ENCODE data around the gene TCF7L2.

Gene TCF7L2

DNA sequence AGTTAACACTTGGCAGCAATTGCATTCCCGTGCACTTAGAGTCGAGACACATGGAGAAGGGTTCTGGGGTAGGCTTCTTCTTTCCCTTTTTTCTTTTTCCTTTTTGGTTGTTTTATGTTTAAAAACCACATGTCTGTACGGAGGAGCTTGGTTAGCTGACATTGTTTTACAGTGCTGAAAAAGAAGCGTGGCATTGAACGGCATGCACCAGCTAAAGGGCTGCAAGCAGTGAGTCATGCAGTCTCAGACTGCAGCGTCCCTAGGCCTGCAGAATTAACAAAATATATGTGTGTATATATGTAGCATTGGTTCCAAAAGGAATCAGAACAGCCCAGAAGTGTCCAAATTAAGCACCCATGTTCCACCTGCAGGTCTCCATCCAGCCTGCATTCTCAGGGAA lies 211.0 kb downstream of the TCF7L2 start:
- no peak for DNase-seq

DNA sequence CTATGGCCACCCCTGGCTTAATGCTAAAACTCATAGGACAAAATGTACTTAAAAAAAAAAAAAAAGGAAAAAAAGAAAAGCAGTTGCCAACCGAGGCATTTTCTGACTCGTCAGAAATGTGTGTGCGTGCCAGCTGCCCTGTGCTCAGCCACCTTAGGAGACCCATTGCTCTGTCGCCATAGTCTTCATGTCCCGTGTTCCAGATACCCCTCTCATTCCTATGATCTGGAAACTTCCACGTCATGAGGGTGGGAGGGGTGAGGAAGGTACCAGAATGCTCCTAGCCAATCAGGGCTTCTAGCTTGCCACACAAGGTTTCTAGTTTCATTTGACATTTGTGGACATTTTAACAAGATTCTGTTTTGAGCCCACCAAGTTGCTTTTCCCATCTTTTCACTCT lies 212.9 kb downstream of the TCF7L2 start:
- no peak for DNase-seq

DNA sequence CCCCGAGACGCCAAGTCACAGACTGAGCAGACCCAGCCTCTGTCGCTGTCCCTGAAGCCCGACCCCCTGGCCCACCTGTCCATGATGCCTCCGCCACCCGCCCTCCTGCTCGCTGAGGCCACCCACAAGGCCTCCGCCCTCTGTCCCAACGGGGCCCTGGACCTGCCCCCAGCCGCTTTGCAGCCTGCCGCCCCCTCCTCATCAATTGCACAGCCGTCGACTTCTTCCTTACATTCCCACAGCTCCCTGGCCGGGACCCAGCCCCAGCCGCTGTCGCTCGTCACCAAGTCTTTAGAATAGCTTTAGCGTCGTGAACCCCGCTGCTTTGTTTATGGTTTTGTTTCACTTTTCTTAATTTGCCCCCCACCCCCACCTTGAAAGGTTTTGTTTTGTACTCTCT lies 215.6 kb downstream of the TCF7L2 start:
- DNase-seq = no peak

DNA sequence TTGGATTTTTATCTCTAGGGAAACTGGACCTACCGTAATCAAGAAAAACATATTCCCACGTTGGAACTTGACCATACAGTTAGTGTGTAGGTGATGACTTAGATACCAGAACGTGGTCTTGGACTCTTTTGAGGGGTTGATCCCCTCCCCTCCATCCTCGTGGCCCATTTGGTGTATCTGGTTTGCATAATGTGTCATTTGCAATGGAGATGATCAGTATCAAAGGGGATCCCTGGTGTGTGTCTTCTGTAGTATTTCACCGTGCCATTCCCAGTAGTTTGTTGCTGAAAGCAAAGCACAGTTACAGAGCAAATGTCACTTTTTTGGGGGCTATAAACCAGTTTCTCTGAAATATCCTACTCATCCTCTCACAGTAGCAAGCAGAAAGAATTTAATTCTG lies 217.7 kb downstream of the TCF7L2 start:
- no peak for DNase-seq

DNA sequence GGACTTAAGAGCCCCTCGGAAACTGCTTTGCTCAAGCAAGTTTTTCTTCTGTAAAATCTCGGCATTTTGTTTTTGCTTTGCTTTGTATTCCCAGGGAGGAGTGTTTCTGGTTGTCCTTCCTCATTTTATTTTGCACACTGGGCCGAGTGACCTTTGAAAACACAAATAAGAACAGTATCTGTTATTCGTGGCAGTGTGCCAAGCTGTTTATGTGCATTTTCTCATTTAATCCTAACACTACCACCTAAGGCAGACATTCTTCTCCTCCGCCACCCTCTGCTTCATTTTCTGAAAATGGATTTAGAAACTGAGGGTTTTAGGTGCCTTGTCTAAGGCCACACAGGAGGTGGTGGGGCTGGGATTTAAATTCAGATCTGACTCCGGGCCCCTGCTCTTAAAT lies 218.5 kb downstream of the TCF7L2 start:
- DNase-seq = no peak

DNA sequence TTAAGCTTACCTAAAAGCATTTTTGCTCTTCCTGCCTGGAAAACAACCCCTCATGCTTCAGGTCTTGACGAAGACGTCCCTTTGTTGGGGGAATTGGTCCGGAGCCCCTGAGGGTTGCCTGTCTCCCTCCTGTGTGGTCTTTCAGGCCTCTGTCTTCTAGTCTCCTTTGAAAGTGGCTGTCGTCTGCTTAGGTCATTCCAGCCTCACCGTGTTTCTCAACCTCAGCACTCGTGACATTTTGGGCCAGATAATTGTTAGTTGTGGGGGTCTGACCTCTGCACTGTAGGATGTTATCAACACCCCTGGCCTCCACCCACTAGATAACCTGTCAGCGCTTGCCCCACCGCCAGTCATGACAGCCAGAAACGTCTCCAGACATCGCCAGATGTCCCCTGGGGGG lies 219.1 kb downstream of the TCF7L2 start:
- DNase-seq = no peak

DNA sequence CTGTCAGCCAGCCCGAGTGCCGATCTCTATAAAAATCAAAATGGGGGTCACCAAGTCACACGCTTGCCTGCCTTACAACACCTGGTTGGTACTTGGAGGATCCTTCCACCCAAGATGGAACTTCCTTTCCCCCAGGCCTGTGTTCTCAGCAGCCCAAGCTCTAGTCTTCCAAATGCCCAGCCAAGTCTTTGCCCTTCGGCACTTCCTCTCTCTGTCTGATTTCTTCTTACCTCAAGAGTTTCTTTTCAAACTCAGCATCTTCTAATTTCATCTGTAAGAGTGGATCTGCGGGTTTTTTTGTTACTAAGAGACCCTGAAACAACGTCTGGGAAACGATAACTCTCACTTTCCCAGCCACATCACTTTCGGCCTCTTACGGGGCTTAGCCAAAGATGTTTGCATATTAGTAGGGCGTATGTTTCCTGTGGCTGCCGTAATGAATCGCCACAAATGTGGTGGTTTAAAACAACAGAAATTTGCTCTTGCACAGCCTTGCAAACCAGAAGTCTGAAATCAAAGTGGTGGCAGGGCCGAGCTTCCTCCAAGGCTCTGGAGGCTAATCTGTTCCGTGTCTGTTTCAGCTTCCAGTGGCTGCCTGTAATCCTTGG lies 219.9 kb downstream of the TCF7L2 start:
- peak; percentile 21 for DNase-seq

DNA sequence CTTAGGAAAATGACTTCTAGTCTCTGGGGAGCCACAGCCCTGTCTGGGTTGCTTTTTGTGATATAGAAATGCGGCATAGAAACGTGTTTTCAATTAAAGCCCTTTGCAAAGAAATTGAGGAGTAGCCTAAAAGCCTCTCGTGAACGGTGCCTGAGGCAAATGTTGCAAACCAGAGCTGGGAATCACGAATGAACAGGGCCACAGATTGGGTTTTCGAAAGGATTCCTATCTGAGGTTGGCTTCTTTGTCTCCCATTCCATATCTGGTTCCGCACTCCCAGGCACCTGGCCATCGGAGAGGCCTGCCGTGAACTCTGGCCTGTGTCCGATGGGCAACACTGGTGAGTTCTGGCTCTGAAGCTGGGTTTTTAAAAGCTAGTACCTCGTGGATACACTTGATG lies 221.6 kb downstream of the TCF7L2 start:
- DNase-seq = no peak

DNA sequence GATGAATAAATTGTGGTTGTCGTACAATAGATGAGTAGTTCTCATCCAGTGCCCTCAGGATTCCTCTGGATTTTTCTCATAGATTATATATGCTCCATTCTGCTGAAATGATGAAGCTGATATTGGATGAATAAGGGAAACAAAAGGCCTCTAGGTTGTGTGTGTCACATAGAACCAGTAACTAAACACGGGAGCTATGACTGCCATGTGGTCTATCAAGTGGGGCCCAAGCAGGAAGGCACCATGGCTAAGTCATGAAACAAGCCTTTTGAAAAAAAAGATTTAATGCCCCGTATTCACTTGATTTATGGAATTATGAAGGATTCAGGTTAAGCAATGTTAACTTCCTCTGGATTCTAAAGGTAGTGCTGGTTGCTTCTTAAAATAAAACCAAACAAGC lies 225.1 kb downstream of the TCF7L2 start:
- no peak for DNase-seq

DNA sequence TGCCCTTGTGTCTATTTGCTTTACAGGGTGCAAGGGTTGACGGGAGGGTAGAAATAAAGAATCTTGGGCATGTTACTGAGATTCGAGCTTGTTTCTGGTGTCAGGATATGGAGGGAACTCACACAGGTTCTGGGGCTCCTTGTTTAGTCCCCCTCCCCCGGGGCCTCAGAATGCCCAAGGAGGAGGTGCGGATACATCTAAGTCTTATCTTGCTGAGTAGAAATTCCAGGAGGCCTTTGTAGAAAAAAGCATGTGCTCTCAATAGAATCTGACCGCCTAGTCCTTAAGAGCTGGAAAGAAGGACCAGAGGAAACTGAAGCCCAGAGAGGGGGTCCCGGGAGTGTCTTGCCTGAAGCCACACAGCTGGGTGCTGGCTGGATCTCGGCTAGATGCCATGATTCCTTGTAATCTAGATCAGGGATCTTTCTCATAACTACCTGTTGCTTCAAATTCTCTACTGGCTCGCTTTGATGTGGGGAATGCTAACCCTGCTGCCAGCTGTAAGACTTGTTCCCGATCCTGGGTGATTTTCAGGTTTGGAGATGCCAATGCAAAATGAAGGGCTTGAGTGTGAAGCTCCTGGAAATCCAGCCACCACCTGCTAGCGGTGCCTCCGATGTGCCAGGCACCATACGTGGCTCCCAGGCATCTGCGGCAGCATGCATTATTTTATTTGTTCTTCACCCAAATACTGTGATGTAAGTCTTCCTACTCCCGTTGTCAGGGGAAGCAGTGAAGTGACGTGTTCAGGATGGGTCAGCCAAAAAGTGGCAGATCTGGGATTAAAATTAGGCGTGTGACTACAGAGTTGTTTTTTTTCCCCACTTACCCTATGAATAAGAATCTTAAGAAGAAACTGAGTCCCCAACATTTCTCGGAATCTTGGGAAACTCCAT lies 226.0 kb downstream of the TCF7L2 start:
- no peak for DNase-seq

DNA sequence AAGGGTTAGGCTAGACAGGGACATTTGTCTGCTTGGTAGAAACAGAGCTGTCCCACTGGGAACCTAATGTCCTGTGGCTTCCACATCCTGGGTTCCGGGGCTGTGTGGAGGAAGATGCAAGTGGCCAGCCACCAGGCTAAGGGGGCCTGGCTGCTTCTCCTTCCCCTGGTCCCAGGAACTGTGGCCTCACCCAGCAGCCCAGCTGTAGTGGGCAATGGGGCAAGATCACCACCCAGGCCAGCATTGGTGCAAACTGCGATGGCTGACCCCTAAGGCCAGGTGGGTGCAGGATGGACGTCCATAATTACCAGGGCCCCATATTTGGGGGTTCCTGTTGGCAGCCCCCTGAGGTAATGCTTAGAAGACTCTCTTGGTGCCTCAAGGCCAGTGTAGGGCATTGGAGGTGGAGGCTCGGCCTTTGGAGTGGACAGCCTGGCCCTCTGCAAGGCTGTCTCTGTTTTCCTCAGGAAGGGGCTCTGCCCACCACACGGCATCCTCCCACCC lies 226.7 kb downstream of the TCF7L2 start:
- no peak for DNase-seq

DNA sequence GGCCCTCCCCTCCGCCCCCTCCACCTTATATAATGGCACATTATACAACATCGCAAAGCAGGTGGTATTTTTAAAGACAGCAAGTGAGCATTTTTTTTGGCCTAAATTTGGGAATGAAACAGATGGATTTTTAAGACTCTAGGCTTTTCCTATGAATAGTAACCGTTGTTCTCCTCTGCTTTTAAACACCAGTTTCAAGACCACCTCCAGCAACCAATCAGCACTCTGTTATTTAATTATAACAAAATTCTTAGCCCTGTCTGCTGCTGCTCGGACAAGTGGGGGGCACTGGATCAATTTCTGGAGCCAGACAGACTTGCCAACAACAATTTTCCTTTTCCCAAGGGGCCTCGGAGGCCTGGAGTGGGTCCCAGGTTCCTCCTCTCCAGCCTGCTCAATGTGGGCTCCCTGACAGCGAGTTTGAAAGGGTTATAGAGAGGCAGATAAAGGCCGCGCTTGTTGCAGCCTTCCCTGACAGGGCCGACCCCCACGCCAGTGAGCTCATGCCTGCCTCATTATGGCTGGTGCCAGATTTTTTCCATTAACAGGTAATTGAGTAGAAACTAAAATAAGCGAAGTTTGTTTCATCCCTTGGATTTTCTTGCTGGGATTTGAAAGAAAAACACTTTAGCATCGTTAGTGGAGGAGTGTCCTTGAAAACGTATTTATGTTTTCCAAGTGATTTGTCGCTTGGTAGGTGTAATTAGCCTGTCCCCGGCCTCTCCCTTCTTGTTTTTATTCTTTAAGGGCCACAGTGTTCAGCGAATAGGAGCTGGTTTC lies 227.3 kb downstream of the TCF7L2 start:
- no peak for DNase-seq

DNA sequence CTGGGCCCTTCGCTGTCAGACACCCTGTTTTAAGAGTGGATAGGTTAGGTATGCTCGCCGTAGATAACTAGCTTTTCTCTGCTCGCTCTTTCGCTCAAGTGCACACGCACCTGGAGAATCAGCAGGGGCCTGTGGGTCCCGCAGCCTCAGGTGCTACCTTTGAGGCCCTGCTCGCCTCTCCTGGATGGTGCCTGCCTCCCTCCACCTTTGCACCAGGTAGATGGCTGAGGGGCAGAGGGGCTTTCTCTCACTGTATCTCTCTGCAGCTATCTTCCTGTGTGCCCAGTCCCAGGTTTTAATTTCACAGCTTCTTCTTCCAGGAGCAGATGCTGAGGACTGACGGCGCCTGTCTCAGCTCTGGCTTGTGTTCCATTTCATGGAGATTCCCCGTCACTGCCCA lies 227.9 kb downstream of the TCF7L2 start:
- no peak for DNase-seq

DNA sequence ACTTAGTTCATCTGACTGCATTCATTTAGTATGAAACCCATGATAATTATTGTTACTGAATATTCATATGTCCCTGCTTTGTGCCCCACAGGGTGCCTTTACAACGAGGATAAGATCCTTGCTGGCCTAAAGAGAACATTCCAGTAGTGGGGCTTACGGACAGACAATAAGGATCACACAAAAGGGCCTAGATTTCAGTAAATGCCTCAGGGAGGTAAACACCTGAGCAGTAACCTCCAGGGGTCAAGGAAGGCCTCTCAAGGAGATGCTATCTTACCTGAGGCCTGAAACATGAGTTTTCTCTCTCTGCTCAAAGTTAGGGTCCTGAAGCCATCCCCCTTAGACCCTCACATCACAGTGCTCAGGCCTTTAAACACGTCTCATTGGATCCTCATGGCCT lies 228.7 kb downstream of the TCF7L2 start:
- DNase-seq = no peak

DNA sequence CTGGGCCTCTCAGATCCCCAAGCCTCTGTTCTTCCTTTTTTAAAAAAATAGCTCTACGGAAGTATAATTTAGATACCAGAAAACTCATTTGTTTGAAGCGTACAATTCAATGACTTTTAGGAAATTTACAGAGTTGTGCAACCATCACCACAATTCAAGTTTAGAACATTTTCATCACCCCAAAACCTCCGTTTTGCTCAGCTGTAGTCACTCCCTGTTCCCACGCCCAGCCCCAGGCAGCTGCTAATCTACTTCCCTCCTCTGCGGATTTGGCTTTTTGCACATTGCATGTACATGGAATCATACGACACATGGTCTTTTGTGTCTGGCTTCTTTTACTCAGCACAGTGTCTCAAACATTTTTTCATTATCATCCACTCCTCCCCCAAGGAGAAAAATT lies 229.2 kb downstream of the TCF7L2 start:
- DNase-seq = no peak

DNA sequence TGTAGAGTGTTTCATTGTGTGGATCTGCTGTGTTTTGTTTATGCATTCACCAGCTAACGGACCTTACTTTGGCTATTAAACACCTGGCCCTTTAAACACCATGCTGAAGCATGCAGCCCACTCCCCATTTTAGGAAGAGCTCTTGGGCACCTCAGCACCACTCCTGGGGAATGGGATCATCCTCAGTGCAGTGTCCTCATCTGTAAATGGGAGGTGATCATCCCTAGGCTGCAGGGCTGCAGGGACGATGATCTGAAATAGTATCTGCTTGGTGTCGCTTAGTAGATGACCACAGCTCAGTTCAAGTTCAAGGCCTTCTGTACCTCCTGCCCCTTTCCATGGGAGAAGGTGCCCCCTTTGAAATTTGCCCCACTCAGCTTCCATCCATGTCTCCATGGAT lies 229.9 kb downstream of the TCF7L2 start:
- no peak for DNase-seq

DNA sequence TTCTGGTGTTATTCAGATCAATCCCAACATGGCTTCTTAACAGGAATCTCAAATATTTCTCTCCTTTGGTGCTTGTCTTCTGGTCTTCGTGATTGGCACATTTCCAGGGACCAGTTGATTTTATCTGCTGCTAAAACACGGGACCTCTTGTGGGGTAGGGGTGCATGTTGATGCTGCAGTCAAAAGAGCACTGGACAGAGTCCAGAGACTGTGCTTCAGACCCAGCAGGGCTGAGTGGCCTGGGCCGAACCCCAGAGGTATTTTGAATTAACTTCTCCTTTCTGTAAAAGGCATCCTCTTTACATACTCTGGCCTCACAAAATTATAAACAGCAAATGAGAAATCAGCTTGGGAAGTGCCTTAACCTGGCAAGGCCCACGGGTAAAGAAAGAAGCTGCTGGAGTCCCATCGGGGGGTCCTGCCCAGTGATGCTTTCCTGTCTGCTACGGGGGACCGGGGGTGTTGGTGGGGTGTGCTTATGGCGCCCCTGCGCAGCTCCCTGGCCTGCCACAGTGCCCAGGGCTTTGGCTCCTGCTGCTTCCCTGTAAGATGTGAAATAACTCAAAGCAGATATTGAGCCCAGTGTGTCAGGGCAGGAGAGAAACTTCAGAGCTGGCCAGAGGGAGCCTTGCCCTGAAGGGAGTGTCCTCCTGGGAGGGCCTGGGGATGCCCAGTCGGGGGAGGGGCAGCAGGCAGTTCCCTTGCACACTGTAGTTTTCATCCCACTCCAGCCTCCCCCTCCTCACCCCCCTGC lies 230.5 kb downstream of the TCF7L2 start:
- DNase-seq = no peak

DNA sequence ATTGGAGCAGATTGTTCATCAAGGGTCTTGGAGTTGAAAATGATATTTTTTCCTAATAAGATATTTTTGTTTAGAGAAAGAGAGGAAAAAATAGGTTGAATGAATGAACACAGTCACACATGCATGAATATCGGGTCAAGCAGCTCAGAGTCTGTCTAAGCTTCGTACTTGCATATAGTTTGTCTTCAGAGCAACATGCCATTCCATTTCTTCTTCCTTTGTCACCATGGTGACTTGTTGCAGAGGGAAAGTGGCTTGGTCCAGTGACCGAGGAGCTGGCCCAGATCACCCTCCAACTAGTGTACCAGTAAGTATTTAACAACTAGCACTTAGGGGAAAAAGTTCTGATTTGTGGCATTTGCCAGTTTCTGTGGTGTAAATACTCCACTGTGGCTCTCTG lies 232.1 kb downstream of the TCF7L2 start:
- DNase-seq = no peak

DNA sequence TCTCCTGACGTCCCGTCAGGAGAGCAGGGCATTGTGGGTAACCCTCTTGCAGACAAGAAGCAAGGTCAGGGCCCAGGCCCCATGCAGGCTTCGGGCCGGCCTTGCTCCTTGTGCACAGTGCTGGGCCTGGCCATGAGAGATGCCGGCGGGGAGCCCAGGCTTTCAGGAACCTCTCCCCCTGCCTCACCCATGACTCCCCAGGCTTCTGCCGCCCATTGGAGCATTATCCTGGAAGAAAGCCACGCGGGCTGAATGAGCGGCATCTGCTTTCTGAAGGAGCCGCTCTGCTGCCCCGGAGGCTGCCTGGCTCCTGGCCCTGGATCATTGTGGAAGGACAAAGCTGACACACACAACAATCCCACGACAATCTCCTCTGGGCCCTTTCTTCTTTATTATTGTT lies 233.5 kb downstream of the TCF7L2 start:
- DNase-seq = no peak

DNA sequence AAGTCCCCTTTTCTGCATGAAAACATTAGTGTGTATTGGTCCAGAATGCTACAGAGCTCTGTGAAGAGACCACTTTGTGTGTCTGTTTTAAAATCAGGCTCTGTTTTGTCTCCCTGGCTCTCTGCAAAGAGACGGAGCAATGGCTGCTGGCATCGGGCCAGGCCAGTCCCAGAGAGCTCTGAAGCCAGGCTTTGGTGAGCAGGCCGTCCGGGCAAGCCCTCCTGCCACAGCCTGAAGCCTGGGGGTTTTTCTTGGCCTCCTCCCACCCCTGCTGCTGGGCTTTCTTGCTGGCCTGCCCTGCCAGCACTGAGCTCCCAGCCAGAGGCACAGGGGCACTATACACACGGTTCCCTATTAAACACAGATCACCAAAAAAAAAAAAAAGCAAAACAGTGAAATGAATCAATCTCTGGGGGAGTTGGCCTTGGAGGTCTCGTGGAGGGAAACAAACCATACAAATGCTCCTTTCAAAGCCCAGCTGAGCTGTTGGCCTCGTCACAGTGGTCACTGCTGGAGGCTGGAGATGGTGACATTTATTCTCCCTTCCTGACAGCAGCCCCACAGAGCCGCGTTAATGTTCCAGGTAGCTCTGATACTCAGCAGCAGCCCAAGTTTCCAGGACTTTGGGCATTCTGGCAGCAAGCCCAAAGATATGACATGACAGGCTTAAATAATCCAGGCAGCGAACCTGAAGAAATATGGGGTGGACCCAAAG lies 237.2 kb downstream of the TCF7L2 start:
- no peak for DNase-seq

DNA sequence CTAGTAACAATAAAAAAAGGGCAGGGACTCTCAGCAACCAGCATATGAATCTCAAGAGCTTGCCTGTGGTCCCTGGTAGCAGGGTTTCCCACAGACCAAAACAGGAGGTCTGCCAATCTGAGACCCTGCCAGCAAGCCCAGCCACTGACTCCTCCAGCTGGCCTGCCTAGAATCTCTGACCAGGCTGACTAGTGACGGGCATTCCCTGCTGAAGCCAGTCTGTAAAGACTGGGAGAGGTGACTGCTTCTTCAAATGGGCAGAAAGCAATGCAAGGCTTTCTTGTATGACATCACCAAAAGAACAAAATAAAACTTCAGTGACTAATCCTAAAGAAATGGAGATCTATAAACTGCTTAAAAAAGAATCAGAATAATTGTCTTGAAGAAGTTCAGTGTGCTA lies 249.4 kb downstream of the TCF7L2 start:
- DNase-seq = no peak

DNA sequence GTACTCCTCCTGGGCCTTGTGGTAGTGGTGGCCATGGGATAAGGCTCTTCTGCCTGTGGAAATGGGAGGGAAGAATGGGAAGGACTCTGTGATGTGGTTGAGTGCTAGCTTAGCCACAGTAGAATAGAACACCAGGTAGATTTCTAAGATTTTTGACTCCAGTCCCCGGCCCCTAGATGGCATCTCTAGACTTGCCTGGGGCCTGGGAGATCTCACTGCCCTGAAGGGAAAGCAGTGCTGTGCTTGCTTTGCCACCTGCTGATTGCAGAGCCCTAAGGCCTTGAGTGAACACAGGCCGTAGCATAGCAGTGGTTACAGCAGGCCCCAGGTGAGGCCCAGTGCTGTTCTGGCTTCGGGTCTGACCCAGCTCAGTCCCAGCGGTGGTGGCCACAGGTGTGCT lies 252.0 kb downstream of the TCF7L2 start:
- DNase-seq = no peak

Measured in activated CD4-positive, alpha-beta T cell treated with anti-CD3 and anti-CD28 coated beads for 48 hours (primary cell).